Neural cell (in vitro differentiated cells): Measurements from ENCODE around the gene SERPINB2.

Source experiments
- CTCF ChIP-seq: fragments of 450-650 bp; IDR thresholded peaks from 2 replicates; pipeline ENCODE4 v1.5.1; 2014; ENCODE audit warnings: antibody characterized with exemption, mild to moderate bottlenecking, moderate library complexity; ENCODE audit not compliant: poor library complexity, severe bottlenecking
- EZH2 ChIP-seq: fragments of 200-600, 300-800 bp; shearing (Covaris generic), sonication (generic); IDR thresholded peaks from 2 replicates; pipeline ENCODE4 v1.6.1; 2014; ENCODE audit warnings: antibody characterized with exemption, low read length, borderline replicate concordance, mild to moderate bottlenecking; ENCODE audit not compliant: insufficient read depth, poor library complexity, severe bottlenecking
- MXI1 ChIP-seq: fragments of 450-650 bp; conservative IDR thresholded peaks from 2 replicates; pipeline ENCODE4 v1.6.1; 2014; ENCODE audit warnings: antibody characterized with exemption, mild to moderate bottlenecking; ENCODE audit not compliant: poor library complexity, severe bottlenecking
- POLR2AphosphoS5 ChIP-seq: IDR thresholded peaks from 2 replicates; pipeline ENCODE4 v1.6.1; 2012
- SMC3 ChIP-seq: fragments of 450-650 bp; conservative IDR thresholded peaks from 2 replicates; pipeline ENCODE4 v1.6.1; 2014; ENCODE audit warnings: antibody characterized with exemption, mild to moderate bottlenecking, moderate library complexity; ENCODE audit not compliant: poor library complexity

- TF ChIP-seq POLR2AphosphoS5 (no peak), MXI1 (no peak), EZH2 (no peak), CTCF (no peak), SMC3 (no peak)
Measured at GRCh38 chr18:63850636-63851035, 36.9 kb upstream of the SERPINB2 start.
